BE2C (cell line): Measurements from ENCODE around the gene MRPL40.

ENCODE experiments used
- DNase-seq: peaks from one replicate; pipeline ENCODE4 v3.0.0-alpha.2; 2020
- H3K27me3 ChIP-seq: fragments of 250-450 bp; sonication (Bioruptor Pico); 2 replicates; pipeline ENCODE4 v1.5.1; 2020; ENCODE audit warnings: mild to moderate bottlenecking
- H3K36me3 ChIP-seq: fragments of 250-450 bp; sonication (Bioruptor Pico); 2 replicates; pipeline ENCODE4 v1.5.1; 2020; ENCODE audit warnings: mild to moderate bottlenecking
- H3K4me1 ChIP-seq: fragments of 250-450 bp; sonication (Bioruptor Pico); 2 replicates; pipeline ENCODE4 v1.5.1; 2020
- H3K4me3 ChIP-seq: 2 replicates; pipeline ENCODE4 v1.5.1; 2011; ENCODE audit warnings: low read depth, low read length
- H3K9me3 ChIP-seq: fragments of 250-450 bp; sonication (Bioruptor Pico); 2 replicates; pipeline ENCODE4 v1.5.1; 2020
- CTCF ChIP-seq: IDR thresholded peaks from 2 replicates; pipeline ENCODE4 v1.5.1; 2012; ENCODE audit warnings: mild to moderate bottlenecking, low read depth, low read length

The MRPL40 gene

GRCh38 chr22:19405133-19405532 lies 27.2 kb upstream of the MRPL40 start:
- Histone ChIP-seq H3K9me3 (no peaks in the 10 kb centered on the region; the same call in 1 of the 2 replicates), H3K36me3 (peaks cover 63% of the 10 kb centered on the region), H3K27me3 (no peaks in the 10 kb centered on the region), H3K4me1 (peaks cover 20% of the 10 kb centered on the region), H3K4me3 (no peak overlapping the region)
- no peak for DNase-seq
- TF ChIP-seq CTCF: no peak

GRCh38 chr22:19405652-19406051 lies 26.7 kb upstream of the MRPL40 start:
- H3K27me3 ChIP-seq: no peaks in the 10 kb centered on the region
- no peak for TF ChIP-seq CTCF
- no peak for DNase-seq
- no peak overlapping the region for H3K4me3 ChIP-seq
- no peaks in the 10 kb centered on the region; the same call in 1 of the 2 replicates for H3K9me3 ChIP-seq
- H3K4me1 ChIP-seq: peaks cover 20% of the 10 kb centered on the region
- peaks cover 66% of the 10 kb centered on the region for H3K36me3 ChIP-seq

- Histone ChIP-seq H3K36me3 (peaks cover 64% of the 10 kb centered on the region), H3K4me1 (peaks cover 20% of the 10 kb centered on the region), H3K9me3 (no peaks in the 10 kb centered on the region; the same call in 1 of the 2 replicates), H3K4me3 (no peak overlapping the region), H3K27me3 (no peaks in the 10 kb centered on the region)
- no peak for TF ChIP-seq CTCF
- DNase-seq: no peak
These were observed 26.0 kb upstream of the MRPL40 start for GRCh38 chr22:19406281-19406811.

- H3K27me3 ChIP-seq: no peaks in the 10 kb centered on the region
- H3K4me3 ChIP-seq: no peak overlapping the region
- H3K9me3 ChIP-seq: no peaks in the 10 kb centered on the region; the same call in 1 of the 2 replicates
- DNase-seq: no peak
- peaks cover 20% of the 10 kb centered on the region for H3K4me1 ChIP-seq
- TF ChIP-seq CTCF: no peak
- peaks cover 65% of the 10 kb centered on the region for H3K36me3 ChIP-seq
These were observed 25.5 kb upstream of the MRPL40 start for GRCh38 chr22:19406846-19407245.

- Histone ChIP-seq H3K9me3 (no peaks in the 10 kb centered on the region), H3K4me1 (peaks cover 20% of the 10 kb centered on the region), H3K27me3 (no peaks in the 10 kb centered on the region), H3K36me3 (peaks cover 64% of the 10 kb centered on the region), H3K4me3 (no peak overlapping the region)
- TF ChIP-seq CTCF: no peak
- peak; percentile 90 for DNase-seq
These were observed 24.4 kb upstream of the MRPL40 start for GRCh38 chr22:19407649-19408606.
